Mesothelial cell of epicardium (in vitro differentiated cells): ENCODE measurements around the gene ZC3H7A. TPM values are rescaled to one million over a fixed set of nuclear protein-coding genes. Genes with fewer than 3 reads are reported as not detected.
A peak's percentile ranks its signal among the peaks of the same experiment; 100 is the strongest.

Experiments used
- DNase-seq, 2 experiments: peaks; one replicate each; pipeline ENCODE4 v3.0.0; 2021; ENCODE audit warnings: low spot score in 2 of 2; ENCODE audit not compliant: unreplicated experiment in 2 of 2
- H3K27ac Mint-ChIP-seq: 2 replicates; pipeline ENCODE4 v1.8.0; 2021; ENCODE audit warnings: mixed read lengths
- H3K27me3 Mint-ChIP-seq: 2 replicates; pipeline ENCODE4 v1.8.0; 2021; ENCODE audit warnings: low read depth, mixed read lengths
- H3K36me3 Mint-ChIP-seq: 2 replicates; pipeline ENCODE4 v1.8.0; 2021; ENCODE audit warnings: mixed read lengths
- H3K4me1 Mint-ChIP-seq: 2 replicates; pipeline ENCODE4 v1.8.0; 2021; ENCODE audit warnings: mixed read lengths
- H3K4me3 Mint-ChIP-seq: 2 replicates; pipeline ENCODE4 v1.8.0; 2021; ENCODE audit warnings: mild to moderate bottlenecking, moderate library complexity, mixed read lengths
- H3K9me3 Mint-ChIP-seq: 2 replicates; pipeline ENCODE4 v1.8.0; 2021; ENCODE audit warnings: mixed read lengths
- total RNA-seq: library from RNA; stranded (reverse); gene quantifications from 3 replicates; pipeline ENCODE4 v1.2.1, GENCODE V29; 2021
- TF ChIP-seq, protein P1 (sequence below): fragments of 200-600 bp; sonication (generic); IDR thresholded peaks from one replicate; pipeline ENCODE4 v1.5.0; 2021; ENCODE audit warnings: antibody characterized with exemption; ENCODE audit not compliant: unreplicated experiment

ZC3H7A gene
- 57.6 to 70.7 TPM (median 66.7 TPM) in 3 replicates for total RNA-seq

DNA sequence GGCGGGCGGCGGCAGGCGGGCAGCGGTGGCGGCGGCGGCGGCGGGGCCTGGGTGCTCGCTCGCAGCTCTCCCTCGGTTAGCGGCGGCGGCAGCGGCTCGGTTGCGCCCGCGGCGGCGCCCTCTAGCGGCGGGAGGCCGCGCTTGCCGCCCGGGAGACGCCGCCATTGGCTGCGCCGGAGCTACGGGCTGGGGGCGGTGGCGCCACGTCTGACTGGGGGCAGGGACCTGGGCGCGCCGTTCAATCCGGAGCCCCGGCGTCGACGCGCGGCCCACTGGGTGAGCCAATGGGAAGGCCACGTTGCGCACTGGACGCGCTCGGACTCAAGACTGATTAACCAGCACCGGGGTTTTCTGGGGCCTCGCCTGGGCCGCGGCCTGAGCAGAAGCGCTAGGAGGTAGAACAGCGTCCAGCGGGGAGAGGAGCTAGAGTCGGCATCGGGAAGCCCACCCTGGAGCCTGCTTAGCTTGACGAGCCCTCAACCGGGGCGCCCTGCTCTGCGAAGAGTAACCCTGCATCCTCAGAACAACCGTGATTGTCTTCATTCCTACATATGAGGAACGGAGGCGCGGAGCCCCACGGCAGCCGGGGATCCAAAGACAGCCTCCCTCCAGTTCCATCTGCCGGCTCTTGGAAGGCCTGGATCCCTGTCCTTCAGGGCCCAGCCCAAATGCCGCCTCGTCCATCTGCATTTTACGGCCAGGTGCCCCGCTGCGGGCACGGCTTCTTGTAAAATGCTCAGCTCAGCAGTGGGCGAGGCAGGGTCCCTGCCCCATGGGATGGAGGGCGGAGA is at the start of gene ZC3H7A:
Gene ZC3H7A, minus strand, starts transcription at position 93 of the 791 bp plus-strand sequence. CDS start 14,904 bp downstream, outside the sequence.
- Mint-ChIP-seq H3K4me3 (peak within 1 kb of the TSS; percentile 86), H3K27ac (peak within 1 kb of the TSS; percentile 95), H3K4me1 (peaks cover 62% of the 10 kb centered on the region), H3K27me3 (no peaks in the 10 kb centered on the region), H3K9me3 (no peaks in the 10 kb centered on the region), H3K36me3 (no peaks in the 10 kb centered on the region)
- peak; percentile 90 to 95 for DNase-seq
- TF ChIP-seq, protein P1, sequence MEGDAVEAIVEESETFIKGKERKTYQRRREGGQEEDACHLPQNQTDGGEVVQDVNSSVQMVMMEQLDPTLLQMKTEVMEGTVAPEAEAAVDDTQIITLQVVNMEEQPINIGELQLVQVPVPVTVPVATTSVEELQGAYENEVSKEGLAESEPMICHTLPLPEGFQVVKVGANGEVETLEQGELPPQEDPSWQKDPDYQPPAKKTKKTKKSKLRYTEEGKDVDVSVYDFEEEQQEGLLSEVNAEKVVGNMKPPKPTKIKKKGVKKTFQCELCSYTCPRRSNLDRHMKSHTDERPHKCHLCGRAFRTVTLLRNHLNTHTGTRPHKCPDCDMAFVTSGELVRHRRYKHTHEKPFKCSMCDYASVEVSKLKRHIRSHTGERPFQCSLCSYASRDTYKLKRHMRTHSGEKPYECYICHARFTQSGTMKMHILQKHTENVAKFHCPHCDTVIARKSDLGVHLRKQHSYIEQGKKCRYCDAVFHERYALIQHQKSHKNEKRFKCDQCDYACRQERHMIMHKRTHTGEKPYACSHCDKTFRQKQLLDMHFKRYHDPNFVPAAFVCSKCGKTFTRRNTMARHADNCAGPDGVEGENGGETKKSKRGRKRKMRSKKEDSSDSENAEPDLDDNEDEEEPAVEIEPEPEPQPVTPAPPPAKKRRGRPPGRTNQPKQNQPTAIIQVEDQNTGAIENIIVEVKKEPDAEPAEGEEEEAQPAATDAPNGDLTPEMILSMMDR: peak; percentile 70

DNA sequence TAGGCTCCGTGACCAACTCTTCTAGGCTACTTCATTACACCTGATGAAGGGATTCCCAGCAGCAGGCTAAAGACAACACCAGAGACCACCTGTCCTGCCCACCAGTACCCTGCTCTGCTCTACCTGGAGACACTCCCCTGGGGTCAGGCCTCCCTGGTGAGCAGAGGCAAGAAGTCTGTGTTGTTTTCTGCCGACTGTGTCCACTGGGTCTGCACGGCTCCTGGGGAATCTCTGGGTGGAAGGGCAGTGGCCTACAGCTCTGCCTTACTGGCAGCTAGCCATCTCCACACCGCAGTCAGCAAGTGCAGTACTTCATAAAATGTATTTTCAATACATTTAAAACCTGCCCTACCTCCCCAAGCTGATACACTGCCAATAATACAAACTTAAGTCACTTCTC is 47.4 kb upstream of the ZC3H7A start:
- H3K36me3 Mint-ChIP-seq: peaks cover 39% of the 10 kb centered on the region
- H3K9me3 Mint-ChIP-seq: no peaks in the 10 kb centered on the region
- TF ChIP-seq, protein P1: no peak
- peaks cover 3% of the 10 kb centered on the region for H3K4me1 Mint-ChIP-seq
- H3K27ac Mint-ChIP-seq: no peak overlapping the region
- DNase-seq: no peak
- no peak overlapping the region for H3K4me3 Mint-ChIP-seq
- H3K27me3 Mint-ChIP-seq: no peaks in the 10 kb centered on the region

DNA sequence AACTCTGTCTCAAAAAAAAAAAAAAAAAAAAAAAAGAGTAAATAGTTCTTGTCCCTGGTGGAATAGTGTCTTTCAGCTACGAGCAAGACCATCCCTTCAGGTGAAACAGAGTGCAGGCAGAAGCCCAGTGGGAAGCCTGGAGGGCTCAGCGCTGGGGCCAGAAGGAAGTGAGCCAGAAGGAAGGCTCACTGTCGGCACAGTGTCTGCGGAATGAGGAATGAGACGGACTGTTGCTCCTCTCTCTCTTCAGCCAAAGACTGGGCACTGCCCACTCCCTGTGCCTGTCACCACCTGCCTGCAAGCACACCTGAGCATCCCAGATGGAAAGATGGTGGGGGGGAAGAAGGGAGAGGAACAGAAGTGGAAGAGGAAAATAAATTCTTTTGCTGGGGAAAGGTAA is 46.8 kb upstream of the ZC3H7A start:
- no peaks in the 10 kb centered on the region for H3K27me3 Mint-ChIP-seq
- H3K9me3 Mint-ChIP-seq: no peaks in the 10 kb centered on the region
- TF ChIP-seq, protein P1: no peak
- H3K4me1 Mint-ChIP-seq: no peaks in the 10 kb centered on the region
- no peak overlapping the region for H3K4me3 Mint-ChIP-seq
- H3K27ac Mint-ChIP-seq: no peak overlapping the region
- no peak for DNase-seq
- peaks cover 40% of the 10 kb centered on the region for H3K36me3 Mint-ChIP-seq

DNA sequence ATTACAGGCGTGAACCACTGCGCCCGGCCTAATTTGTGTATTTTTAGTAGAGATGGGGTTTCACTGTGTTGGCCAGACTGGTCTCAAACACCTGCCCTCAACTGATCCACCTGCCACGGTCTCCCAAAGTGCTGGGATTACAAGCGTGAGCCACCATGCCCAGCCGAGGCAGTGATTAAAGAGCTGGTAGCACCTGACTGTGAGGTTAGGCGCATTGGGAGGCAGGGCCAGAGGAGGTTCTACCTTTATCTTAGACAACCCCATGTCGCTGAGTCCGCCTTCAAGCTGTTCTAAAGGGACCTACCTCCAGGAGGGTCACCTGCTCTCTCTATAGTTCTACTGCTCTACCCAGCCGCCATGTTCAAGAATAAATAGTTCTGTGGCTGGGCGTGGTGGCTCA is 46.1 kb upstream of the ZC3H7A start:
- H3K9me3 Mint-ChIP-seq: no peaks in the 10 kb centered on the region
- H3K27ac Mint-ChIP-seq: no peak overlapping the region
- H3K36me3 Mint-ChIP-seq: peaks cover 40% of the 10 kb centered on the region
- H3K4me3 Mint-ChIP-seq: no peak overlapping the region
- H3K4me1 Mint-ChIP-seq: no peaks in the 10 kb centered on the region
- no peak for DNase-seq
- TF ChIP-seq, protein P1: no peak
- no peaks in the 10 kb centered on the region for H3K27me3 Mint-ChIP-seq

DNA sequence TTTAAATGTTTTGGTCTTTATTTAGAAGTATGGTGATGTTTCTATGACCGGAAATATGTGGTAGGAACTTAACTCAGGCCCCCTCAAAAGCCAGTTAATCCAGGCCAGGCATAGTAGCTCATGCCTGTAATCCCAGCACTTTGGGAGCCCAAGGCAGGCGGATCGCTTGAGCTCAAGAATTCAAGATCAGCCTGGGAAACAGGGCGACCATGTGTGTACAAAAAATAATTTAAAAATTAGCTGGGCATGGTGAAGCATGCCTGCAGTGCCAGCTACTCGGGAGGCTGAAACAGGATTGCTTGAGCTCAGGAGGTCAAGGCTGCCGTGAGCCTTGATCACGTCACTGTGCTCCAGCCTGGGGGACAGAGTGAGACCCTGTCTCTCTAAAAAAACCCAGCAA is 44.0 kb upstream of the ZC3H7A start:
- no peak overlapping the region for H3K27ac Mint-ChIP-seq
- peaks cover 6% of the 10 kb centered on the region for H3K4me1 Mint-ChIP-seq
- H3K9me3 Mint-ChIP-seq: no peaks in the 10 kb centered on the region
- no peak for DNase-seq
- TF ChIP-seq, protein P1: no peak
- no peaks in the 10 kb centered on the region for H3K27me3 Mint-ChIP-seq
- no peak overlapping the region for H3K4me3 Mint-ChIP-seq
- H3K36me3 Mint-ChIP-seq: peaks cover 45% of the 10 kb centered on the region
